Breast epithelium (tissue), 3 donors: ENCODE data around the gene MED31.

Source experiments
- CTCF ChIP-seq, 3 donors: fragments of 450-650 bp; IDR thresholded peaks; one replicate each; pipeline ENCODE4 v1.5.1; 2016 to 2017; ENCODE audit warnings: antibody characterized with exemption in 3 of 3, mild to moderate bottlenecking in 3 of 3, moderate library complexity in 3 of 3
- POLR2A ChIP-seq: fragments of 450-650 bp; IDR thresholded peaks from one replicate; pipeline ENCODE4 v1.6.1; 2016; ENCODE audit warnings: antibody characterized with exemption, mild to moderate bottlenecking, moderate library complexity
- POLR2AphosphoS5 ChIP-seq, 3 donors: sonication (generic); formaldehyde crosslinking; IDR thresholded peaks; one replicate each; pipeline ENCODE4 v1.6.1; 2017; ENCODE audit warnings: antibody characterized with exemption in 3 of 3

GRCh38 chr17:6681671-6682070 lies 30.3 kb upstream of the MED31 start:
- TF ChIP-seq CTCF (IDR thresholded peaks at IDR 0.05) (no peak), POLR2AphosphoS5 (IDR thresholded peaks at IDR 0.05) (no peak), POLR2A (no peak)
